ENCODE measurements around the gene ATOSB.
A peak's percentile ranks its signal among the peaks of the same experiment; 100 is the strongest.

The ATOSB gene

GRCh38 chr9:35079426-35080341 is 36.0 kb downstream of the ATOSB start, which contains the start of gene FANCG:
Gene FANCG, minus strand, starts transcription at chr9:35079942. Its CDS starts 418 bp downstream, at chr9:35079524.
- peak; percentile 89 for DNase-seq

GRCh38 chr9:35079041-35079425 is 36.6 kb downstream of the ATOSB start:
- DNase-seq, result no peak

- no peak for DNase-seq
These were observed 37.6 kb downstream of the ATOSB start for GRCh38 chr9:35078066-35078465.

- no peak for DNase-seq
These were observed 38.8 kb downstream of the ATOSB start for GRCh38 chr9:35076848-35077247.

- DNase-seq, result no peak
These were observed 40.3 kb downstream of the ATOSB start for GRCh38 chr9:35075358-35075757.

GRCh38 chr9:35074791-35075190 is 40.9 kb downstream of the ATOSB start:
- no peak for DNase-seq

DNA sequence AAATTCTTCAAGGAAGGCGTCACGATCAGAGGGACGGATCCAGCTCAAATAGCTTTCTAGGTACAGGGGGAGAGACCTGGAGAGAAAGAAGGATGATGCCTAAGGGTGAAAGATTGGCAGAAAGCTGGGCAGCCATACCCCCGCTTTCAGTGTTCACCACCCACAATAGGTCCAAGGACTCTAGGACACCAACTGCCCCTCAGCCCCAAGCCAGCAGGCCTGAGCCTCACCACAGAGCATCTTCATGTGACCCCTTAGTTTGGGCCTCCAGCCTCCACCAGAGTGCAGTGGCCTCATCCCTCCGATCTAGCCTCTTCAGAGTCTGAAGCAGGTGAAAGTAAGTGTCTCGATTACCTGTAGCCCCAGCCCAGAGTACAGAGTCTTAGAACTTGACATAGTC is 41.5 kb downstream of the ATOSB start:
- DNase-seq, result no peak

DNA sequence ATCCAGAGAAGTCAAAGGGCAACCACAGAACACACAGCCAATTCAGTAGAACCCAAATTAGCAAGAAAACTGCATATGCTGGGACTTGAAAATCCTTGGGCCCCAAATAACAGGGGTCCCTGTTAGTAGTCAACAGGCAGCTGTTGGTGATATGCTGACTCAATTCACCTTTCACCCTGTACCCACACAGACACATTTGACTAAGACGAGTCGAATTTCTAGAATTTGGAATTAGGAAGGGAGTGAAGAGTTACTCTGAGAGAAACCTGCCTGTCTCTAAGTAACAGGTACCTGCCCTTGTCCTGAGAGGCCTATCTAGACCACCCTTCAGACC is 42.4 kb downstream of the ATOSB start:
- DNase-seq, result no peak

DNA sequence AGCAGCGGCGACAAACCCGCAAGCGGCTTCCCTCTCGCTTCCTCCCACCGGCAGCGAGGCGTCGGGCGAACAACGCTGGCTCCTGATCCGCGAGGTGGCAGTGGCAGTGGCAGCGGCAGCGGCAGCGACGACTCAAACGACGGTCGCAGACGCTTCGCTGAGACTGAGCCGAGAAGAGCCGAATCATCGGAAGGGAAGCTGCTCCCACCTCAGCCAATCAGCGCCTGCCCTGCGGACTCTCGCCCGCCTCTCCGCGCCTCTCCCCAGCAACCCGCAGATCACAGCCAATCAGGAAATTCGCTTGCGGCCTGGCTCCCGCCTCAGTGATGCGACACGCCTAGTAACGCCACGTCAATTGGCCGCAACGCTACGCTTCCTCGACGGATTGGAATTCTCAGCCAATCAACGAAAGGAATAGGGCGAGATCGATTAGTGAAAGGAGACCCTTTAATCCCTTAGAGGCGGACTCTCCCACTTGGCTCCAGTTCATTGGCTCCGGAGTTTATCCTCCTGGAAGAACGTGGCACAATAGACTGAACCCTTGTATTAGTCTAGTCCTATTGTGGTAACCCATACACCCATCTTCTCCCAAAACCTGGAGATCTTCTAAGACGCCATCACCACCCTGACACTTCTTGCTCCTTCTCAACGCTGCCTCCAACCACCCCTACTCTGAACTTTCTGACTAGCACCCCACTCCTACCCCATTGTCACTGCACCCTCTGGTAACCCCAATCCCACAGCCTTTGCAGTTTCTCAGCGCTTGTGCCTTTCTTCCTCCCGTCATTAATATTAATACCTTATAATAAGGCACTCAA is 43.0 kb downstream of the ATOSB start, which contains the start of gene VCP:
Gene VCP, minus strand, starts transcription at position 165 of the 818 bp plus-strand sequence. CDS start 272 bp downstream, outside the sequence.
- peak; percentile 98 for DNase-seq

DNA sequence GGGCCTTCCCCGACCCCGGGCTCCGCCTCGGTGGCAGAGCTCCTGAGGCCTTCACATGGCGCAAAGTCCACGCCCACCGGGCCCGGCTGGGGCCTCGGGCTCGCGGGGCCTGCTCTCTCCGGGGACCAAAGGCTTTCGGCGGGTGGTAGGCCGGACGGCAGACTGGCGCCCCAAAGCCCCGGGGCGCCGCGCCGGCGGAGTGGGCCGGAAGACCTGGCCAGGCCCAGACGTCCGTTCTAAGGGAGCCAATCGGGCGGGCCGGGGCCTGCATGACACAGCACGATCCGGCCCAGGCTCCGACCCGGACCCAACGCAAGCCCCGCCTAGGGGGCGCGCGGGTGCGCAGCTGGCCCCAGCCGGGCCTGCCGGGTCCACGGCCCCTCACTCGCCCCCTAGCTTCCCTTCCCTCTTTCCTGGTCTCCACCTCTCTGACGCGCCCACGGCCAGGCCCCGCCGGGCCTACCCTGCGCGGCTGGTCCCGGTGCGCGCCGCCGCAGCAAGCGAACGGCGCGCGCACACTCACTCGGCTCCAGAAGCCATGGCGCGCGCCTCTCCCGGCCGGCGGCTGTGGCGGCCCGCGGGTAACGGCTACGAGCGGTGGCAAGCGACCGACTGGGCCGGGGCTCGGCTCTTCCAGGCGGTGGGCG is 43.7 kb downstream of the ATOSB start:
- peak; percentile 70 for DNase-seq

- no peak for DNase-seq
These were observed 44.5 kb downstream of the ATOSB start for GRCh38 chr9:35070823-35071813.

GRCh38 chr9:35069020-35069419 is 46.6 kb downstream of the ATOSB start:
- DNase-seq, result no peak

GRCh38 chr9:35067056-35067455 is 48.6 kb downstream of the ATOSB start:
- no peak for DNase-seq

- DNase-seq, result no peak
These were observed 55.0 kb downstream of the ATOSB start for GRCh38 chr9:35060548-35061207.

DNA sequence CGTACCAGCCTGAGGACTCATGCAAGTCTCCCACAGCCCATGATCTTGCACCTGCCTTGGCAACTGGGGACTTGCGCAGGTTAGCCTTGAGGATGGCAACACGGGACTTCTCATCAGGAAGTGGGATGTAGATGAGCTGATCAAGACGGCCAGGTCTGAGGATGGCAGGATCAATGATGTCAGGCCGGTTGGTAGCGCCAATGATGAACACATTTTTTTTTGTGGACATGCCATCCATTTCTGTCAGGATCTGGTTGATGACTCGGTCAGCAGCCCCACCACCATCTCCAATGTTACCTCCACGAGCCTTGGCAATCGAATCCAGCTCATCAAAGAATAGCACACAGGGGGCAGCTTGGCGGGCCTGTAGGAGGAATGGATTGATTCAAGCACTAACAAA is 56.2 kb downstream of the ATOSB start:
- no peak for DNase-seq

GRCh38 chr9:35057271-35057620 is 58.4 kb downstream of the ATOSB start:
- no peak for DNase-seq

GRCh38 chr9:35056571-35057270 is 58.9 kb downstream of the ATOSB start:
- no peak for DNase-seq

- DNase-seq, result no peak
These were observed 60.6 kb downstream of the ATOSB start for GRCh38 chr9:35054871-35055644.

GRCh38 chr9:35054185-35054835 is 61.4 kb downstream of the ATOSB start:
- DNase-seq, result no peak

Measured in NCI-H774 (cell line).